Measurements from ENCODE around the gene MROH9.

DNA sequence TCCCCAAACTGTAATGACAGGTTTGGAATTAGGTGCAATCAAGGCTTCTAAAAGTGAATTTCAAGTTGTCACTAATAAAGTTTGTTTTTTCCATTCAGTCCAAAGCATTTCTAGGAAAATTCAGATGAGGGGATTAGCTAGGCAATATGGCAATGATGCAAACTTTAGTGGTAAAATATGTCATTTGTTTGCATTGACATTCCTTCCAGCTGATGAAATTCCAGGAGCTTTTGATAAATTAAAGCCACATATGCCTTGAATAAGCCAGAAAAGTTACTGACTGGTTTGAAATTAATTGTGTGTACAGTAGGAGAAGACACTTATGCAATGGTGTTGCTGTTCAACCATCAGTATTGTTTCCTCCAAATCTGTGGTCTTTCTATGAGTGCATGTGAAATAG lies 57.8 kb downstream of the MROH9 start:
- TF ChIP-seq POLR2AphosphoS5 (IDR thresholded peaks at IDR 0.05; ENCODE audit: borderline replicate concordance, low read depth, low read length) = no peak
- TF ChIP-seq EZH2 (IDR thresholded peaks at IDR 0.05) = no peak

Data from SK-N-MC (cell line).